ENCODE data around the gene EXOC6B.
"Not testable (repeated sequence)": the region's sequence is repeated elsewhere in the genome, so short reads cannot be mapped to it uniquely, and the experiment has no call there.

Gene EXOC6B

GRCh38 chr2:72605836-72606442, 219.9 kb downstream of the EXOC6B start:
- peaks cover 0 to 10% of the 10 kb centered on the region in 2 donors for H3K4me1 Mint-ChIP-seq (ENCODE audit: low read depth in 2 of 2)
- no peak overlapping the region for H3K4me3 Mint-ChIP-seq

GRCh38 chr2:72604468-72604867, 221.4 kb downstream of the EXOC6B start:
- Mint-ChIP-seq H3K9me3 (no peaks in the 10 kb centered on the region), H3K4me3 (no peak overlapping the region), H3K27ac (no peak overlapping the region), H3K36me3 (ENCODE audit: insufficient read depth) (no peaks in the 10 kb centered on the region), H3K4me1 (ENCODE audit: low read depth in 2 of 2) (peaks cover 0 to 10% of the 10 kb centered on the region in 2 donors), H3K27me3 (no peaks in the 10 kb centered on the region)
- no peak for DNase-seq
- ATAC-seq (replicated peaks) = no peak

More at GRCh38 chr2:72605836-72606442, 219.9 kb downstream of the EXOC6B start:
- DNase-seq = no peak
- no peak for ATAC-seq (replicated peaks)
- H3K27ac Mint-ChIP-seq = no peak overlapping the region
- no peaks in the 10 kb centered on the region for H3K36me3 Mint-ChIP-seq (ENCODE audit: insufficient read depth)
- H3K9me3 Mint-ChIP-seq = no peaks in the 10 kb centered on the region
- no peaks in the 10 kb centered on the region for H3K27me3 Mint-ChIP-seq

- Mint-ChIP-seq H3K27ac (peak overlapping the region in 1 of 2 donors; percentile 8), H3K36me3 (ENCODE audit: insufficient read depth) (no peaks in the 10 kb centered on the region), H3K4me1 (ENCODE audit: low read depth in 2 of 2) (peaks cover 3 to 7% of the 10 kb centered on the region in 2 donors), H3K4me3 (no peak overlapping the region), H3K9me3 (no peaks in the 10 kb centered on the region), H3K27me3 (no peaks in the 10 kb centered on the region)
- ATAC-seq (replicated peaks) (no peak), DNase-seq (no peak)
These were observed 222.4 kb downstream of the EXOC6B start for GRCh38 chr2:72603481-72603880.

- Mint-ChIP-seq H3K36me3 (ENCODE audit: insufficient read depth) (no peaks in the 10 kb centered on the region), H3K4me1 (ENCODE audit: low read depth in 2 of 2) (peaks cover 3 to 7% of the 10 kb centered on the region in 2 donors), H3K27ac (no peak overlapping the region), H3K27me3 (no peaks in the 10 kb centered on the region), H3K9me3 (no peaks in the 10 kb centered on the region), H3K4me3 (no peak overlapping the region)
- ATAC-seq (replicated peaks) (no peak), DNase-seq (no peak)
These were observed 223.1 kb downstream of the EXOC6B start for GRCh38 chr2:72602711-72603110.

- no peaks in the 10 kb centered on the region for H3K27me3 Mint-ChIP-seq
- no peak overlapping the region for H3K4me3 Mint-ChIP-seq
- H3K4me1 Mint-ChIP-seq (ENCODE audit: low read depth in 2 of 2) = peaks cover 3 to 7% of the 10 kb centered on the region in 2 donors
- H3K27ac Mint-ChIP-seq = no peak overlapping the region
- ATAC-seq (replicated peaks) (no peak), DNase-seq (no peak)
- H3K9me3 Mint-ChIP-seq = no peaks in the 10 kb centered on the region
- H3K36me3 Mint-ChIP-seq (ENCODE audit: insufficient read depth) = no peaks in the 10 kb centered on the region
These were observed 223.7 kb downstream of the EXOC6B start for GRCh38 chr2:72602095-72602494.

- not testable (repeated sequence) for H3K36me3 Mint-ChIP-seq (ENCODE audit: insufficient read depth); H3K9me3 Mint-ChIP-seq; H3K27ac Mint-ChIP-seq; H3K4me3 Mint-ChIP-seq; DNase-seq; ATAC-seq (replicated peaks); H3K27me3 Mint-ChIP-seq; H3K4me1 Mint-ChIP-seq (ENCODE audit: low read depth in 2 of 2)
These were observed 242.0 kb downstream of the EXOC6B start for GRCh38 chr2:72583836-72584235.

GRCh38 chr2:72583376-72583775, 242.5 kb downstream of the EXOC6B start:
- no peaks in the 10 kb centered on the region for H3K27me3 Mint-ChIP-seq
- no peaks in the 10 kb centered on the region for H3K9me3 Mint-ChIP-seq
- DNase-seq (no peak), ATAC-seq (replicated peaks) (no peak)
- H3K4me1 Mint-ChIP-seq (ENCODE audit: low read depth in 2 of 2) = peaks cover 6% of the 10 kb centered on the region in 2 donors
- H3K36me3 Mint-ChIP-seq (ENCODE audit: insufficient read depth) = no peaks in the 10 kb centered on the region
- H3K27ac Mint-ChIP-seq = no peak overlapping the region
- H3K4me3 Mint-ChIP-seq = no peak overlapping the region

- no peaks in the 10 kb centered on the region for H3K9me3 Mint-ChIP-seq
- peaks cover 6% of the 10 kb centered on the region in 2 donors for H3K4me1 Mint-ChIP-seq (ENCODE audit: low read depth in 2 of 2)
- no peak overlapping the region for H3K27ac Mint-ChIP-seq
- no peaks in the 10 kb centered on the region for H3K36me3 Mint-ChIP-seq (ENCODE audit: insufficient read depth)
- no peaks in the 10 kb centered on the region for H3K27me3 Mint-ChIP-seq
- DNase-seq (no peak), ATAC-seq (replicated peaks) (no peak)
- no peak overlapping the region for H3K4me3 Mint-ChIP-seq
These were observed 244.2 kb downstream of the EXOC6B start for GRCh38 chr2:72581560-72582181.

GRCh38 chr2:72579591-72580180, 246.1 kb downstream of the EXOC6B start:
- no peaks in the 10 kb centered on the region for H3K9me3 Mint-ChIP-seq
- H3K27me3 Mint-ChIP-seq = no peaks in the 10 kb centered on the region
- no peaks in the 10 kb centered on the region for H3K36me3 Mint-ChIP-seq (ENCODE audit: insufficient read depth)
- no peak overlapping the region for H3K27ac Mint-ChIP-seq
- peaks cover 0 to 6% of the 10 kb centered on the region in 2 donors for H3K4me1 Mint-ChIP-seq (ENCODE audit: low read depth in 2 of 2)
- no peak for DNase-seq
- ATAC-seq (replicated peaks) = peak; percentile 33
- no peak overlapping the region for H3K4me3 Mint-ChIP-seq

- DNase-seq (no peak), ATAC-seq (replicated peaks) (no peak)
- no peak overlapping the region for H3K4me3 Mint-ChIP-seq
- no peak overlapping the region for H3K27ac Mint-ChIP-seq
- H3K36me3 Mint-ChIP-seq (ENCODE audit: insufficient read depth) = no peaks in the 10 kb centered on the region
- no peaks in the 10 kb centered on the region for H3K4me1 Mint-ChIP-seq (ENCODE audit: low read depth in 2 of 2)
- no peaks in the 10 kb centered on the region for H3K9me3 Mint-ChIP-seq
- no peaks in the 10 kb centered on the region for H3K27me3 Mint-ChIP-seq
These were observed 249.0 kb downstream of the EXOC6B start for GRCh38 chr2:72576861-72577260.

GRCh38 chr2:72576459-72576858, 249.4 kb downstream of the EXOC6B start:
- Mint-ChIP-seq H3K27me3 (no peaks in the 10 kb centered on the region), H3K36me3 (ENCODE audit: insufficient read depth) (no peaks in the 10 kb centered on the region), H3K9me3 (no peaks in the 10 kb centered on the region), H3K27ac (no peak overlapping the region), H3K4me1 (ENCODE audit: low read depth in 2 of 2) (no peaks in the 10 kb centered on the region), H3K4me3 (no peak overlapping the region)
- ATAC-seq (replicated peaks) (no peak), DNase-seq (no peak)

GRCh38 chr2:72574886-72575285, 250.9 kb downstream of the EXOC6B start:
- DNase-seq = no peak
- H3K4me3 Mint-ChIP-seq = no peak overlapping the region
- no peak overlapping the region for H3K27ac Mint-ChIP-seq
- no peaks in the 10 kb centered on the region for H3K27me3 Mint-ChIP-seq
- ATAC-seq (replicated peaks) = no peak
- no peaks in the 10 kb centered on the region for H3K4me1 Mint-ChIP-seq (ENCODE audit: low read depth in 2 of 2)
- H3K9me3 Mint-ChIP-seq = no peaks in the 10 kb centered on the region
- no peaks in the 10 kb centered on the region for H3K36me3 Mint-ChIP-seq (ENCODE audit: insufficient read depth)

GRCh38 chr2:72573232-72573631, 252.6 kb downstream of the EXOC6B start:
- H3K9me3 Mint-ChIP-seq = no peaks in the 10 kb centered on the region
- no peaks in the 10 kb centered on the region for H3K4me1 Mint-ChIP-seq (ENCODE audit: low read depth in 2 of 2)
- no peak for ATAC-seq (replicated peaks)
- no peak for DNase-seq
- no peaks in the 10 kb centered on the region for H3K27me3 Mint-ChIP-seq
- H3K27ac Mint-ChIP-seq = no peak overlapping the region
- H3K36me3 Mint-ChIP-seq (ENCODE audit: insufficient read depth) = no peaks in the 10 kb centered on the region
- no peak overlapping the region for H3K4me3 Mint-ChIP-seq

- DNase-seq = no peak
- Mint-ChIP-seq H3K4me3 (no peak overlapping the region), H3K27me3 (no peaks in the 10 kb centered on the region), H3K9me3 (no peaks in the 10 kb centered on the region), H3K4me1 (ENCODE audit: low read depth in 2 of 2) (no peaks in the 10 kb centered on the region), H3K36me3 (ENCODE audit: insufficient read depth) (no peaks in the 10 kb centered on the region), H3K27ac (no peak overlapping the region)
- ATAC-seq (replicated peaks) = no peak
These were observed 253.3 kb downstream of the EXOC6B start for GRCh38 chr2:72572501-72572900.

Data from effector memory CD8-positive, alpha-beta T cell (primary cell).